Gastroesophageal sphincter (tissue), 3 donors: Measurements from ENCODE around the gene LRRC25.

Source experiments
- EP300 ChIP-seq: sonication (generic); formaldehyde crosslinking; IDR thresholded peaks from one replicate; pipeline ENCODE4 v1.6.1; 2017; ENCODE audit warnings: antibody characterized with exemption, mild to moderate bottlenecking
- POLR2A ChIP-seq, 2 donors: fragments of 450-650 bp; IDR thresholded peaks; one replicate each; pipeline ENCODE4 v1.6.1; 2017; ENCODE audit warnings: antibody characterized with exemption in 2 of 2, mild to moderate bottlenecking in 2 of 2, moderate library complexity in 1 of 2
- POLR2AphosphoS5 ChIP-seq: sonication (generic); formaldehyde crosslinking; IDR thresholded peaks from one replicate; pipeline ENCODE4 v1.6.1; 2017; ENCODE audit warnings: antibody characterized with exemption
- TF ChIP-seq, protein P1 (sequence below), 4 experiments: fragments of 200-600 bp in 2 of 4; fragments of 450-650 bp in 2 of 4; sonication (generic) in 1 of 4; IDR thresholded peaks; one replicate each; pipeline ENCODE4 v1.5.1; 2017 to 2019; ENCODE audit warnings: antibody characterized with exemption in 4 of 4, mild to moderate bottlenecking in 2 of 4, moderate library complexity in 2 of 4

DNA sequence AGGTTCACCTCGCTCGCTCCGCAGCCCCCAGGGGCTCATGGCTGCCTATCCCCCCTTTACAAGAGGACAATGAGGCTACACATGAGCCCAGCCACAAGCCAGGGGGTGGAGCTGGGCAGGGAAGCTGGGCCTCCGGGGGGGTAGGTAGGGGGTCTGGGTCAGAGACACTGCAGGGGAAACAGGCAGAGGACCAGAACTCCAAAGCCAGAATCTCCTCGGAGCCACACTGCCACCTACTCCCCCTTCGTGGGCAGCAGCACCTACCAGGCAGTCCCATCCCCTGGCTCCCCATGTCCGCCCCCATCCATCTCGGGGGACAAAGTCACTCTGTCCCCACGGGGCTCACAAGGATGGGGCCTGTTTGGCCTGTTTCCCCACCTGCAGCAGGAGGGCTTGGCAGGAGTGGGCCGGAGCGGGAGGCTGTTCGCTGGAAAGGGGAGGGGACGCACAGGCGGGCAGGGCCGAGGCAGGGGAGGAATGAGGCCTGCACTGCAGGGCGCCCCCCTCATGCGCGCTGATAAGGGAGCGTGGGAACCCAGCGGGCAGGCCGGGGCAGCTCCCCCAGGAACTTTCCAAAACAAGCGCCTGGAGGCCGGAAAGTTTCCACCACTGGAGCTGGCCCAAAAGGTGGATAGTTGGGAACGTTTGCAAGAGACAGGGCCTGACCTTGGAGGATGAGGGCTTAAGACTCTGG, 41.1 kb upstream of the LRRC25 start:
- TF ChIP-seq, protein P1, sequence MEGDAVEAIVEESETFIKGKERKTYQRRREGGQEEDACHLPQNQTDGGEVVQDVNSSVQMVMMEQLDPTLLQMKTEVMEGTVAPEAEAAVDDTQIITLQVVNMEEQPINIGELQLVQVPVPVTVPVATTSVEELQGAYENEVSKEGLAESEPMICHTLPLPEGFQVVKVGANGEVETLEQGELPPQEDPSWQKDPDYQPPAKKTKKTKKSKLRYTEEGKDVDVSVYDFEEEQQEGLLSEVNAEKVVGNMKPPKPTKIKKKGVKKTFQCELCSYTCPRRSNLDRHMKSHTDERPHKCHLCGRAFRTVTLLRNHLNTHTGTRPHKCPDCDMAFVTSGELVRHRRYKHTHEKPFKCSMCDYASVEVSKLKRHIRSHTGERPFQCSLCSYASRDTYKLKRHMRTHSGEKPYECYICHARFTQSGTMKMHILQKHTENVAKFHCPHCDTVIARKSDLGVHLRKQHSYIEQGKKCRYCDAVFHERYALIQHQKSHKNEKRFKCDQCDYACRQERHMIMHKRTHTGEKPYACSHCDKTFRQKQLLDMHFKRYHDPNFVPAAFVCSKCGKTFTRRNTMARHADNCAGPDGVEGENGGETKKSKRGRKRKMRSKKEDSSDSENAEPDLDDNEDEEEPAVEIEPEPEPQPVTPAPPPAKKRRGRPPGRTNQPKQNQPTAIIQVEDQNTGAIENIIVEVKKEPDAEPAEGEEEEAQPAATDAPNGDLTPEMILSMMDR (IDR thresholded peaks at IDR 0.05): no peak
- no peak for TF ChIP-seq POLR2AphosphoS5
- no peak for TF ChIP-seq POLR2A (IDR thresholded peaks at IDR 0.05)
- no peak for TF ChIP-seq EP300
